CD8-positive, alpha-beta memory T cell (primary cell): Measurements from ENCODE around the gene FCMR. TPM values are rescaled to one million over a fixed set of nuclear protein-coding genes. Genes with fewer than 3 reads are reported as not detected.
A peak's percentile ranks its signal among the peaks of the same experiment; 100 is the strongest.

Source experiments
- CTCF ChIA-PET: fragments of 350-600 bp; sonication (Branson Sonifier 250); formaldehyde crosslinking; loops from one replicate; lab custom pipeline; 2021; ENCODE audit warnings: antibody characterized with exemption; lab: Charles Lee
- POLR2A ChIA-PET: fragments of 350-600 bp; sonication (Branson Sonifier 250); formaldehyde crosslinking; loops from one replicate; lab custom pipeline; 2021; ENCODE audit warnings: antibody characterized with exemption; lab: Charles Lee
- DNase-seq, 5 donors: peaks; one replicate each; pipeline versions ENCODE4 v3.0.0 to v3.0.0-alpha.2; 2020 to 2022; ENCODE audit warnings: mixed read lengths in 1 of 5
- H3K27ac ChIP-seq: one replicate; pipeline ENCODE4 v1.7.0; 2013; ENCODE audit warnings: low read depth, mild to moderate bottlenecking, low read length, moderate library complexity
- H3K27me3 ChIP-seq: 2 replicates; pipeline ENCODE4 v1.7.0; 2013; ENCODE audit warnings: low read length, mild to moderate bottlenecking; ENCODE audit not compliant: insufficient read depth, poor library complexity, severe bottlenecking
- H3K36me3 ChIP-seq: 2 replicates; pipeline ENCODE4 v1.7.0; 2013; ENCODE audit warnings: mild to moderate bottlenecking, low read length, moderate library complexity; ENCODE audit not compliant: insufficient read depth
- H3K4me1 ChIP-seq: 2 replicates; pipeline ENCODE4 v1.7.0; 2013; ENCODE audit warnings: mild to moderate bottlenecking, low read length, moderate library complexity; ENCODE audit not compliant: insufficient read depth
- H3K4me3 ChIP-seq: 2 replicates; pipeline ENCODE4 v1.7.0; 2013; ENCODE audit warnings: mild to moderate bottlenecking, low read length
- H3K9me3 ChIP-seq: 2 replicates; pipeline ENCODE4 v1.7.0; 2013; ENCODE audit warnings: mild to moderate bottlenecking, low read length
- H3K27ac Mint-ChIP-seq, 8 donors: one replicate each; pipeline ENCODE4 v1.8.0; 2020 to 2021; ENCODE audit warnings: mixed read lengths in 8 of 8, mild to moderate bottlenecking in 6 of 8, inconsistent platforms in 3 of 8, moderate library complexity in 3 of 8
- H3K27me3 Mint-ChIP-seq, 2 donors: one replicate each; pipeline ENCODE4 v1.8.0; 2020 to 2021; ENCODE audit warnings: mixed read lengths in 2 of 2, mild to moderate bottlenecking in 1 of 2, moderate library complexity in 1 of 2
- H3K36me3 Mint-ChIP-seq, 3 donors: one replicate each; pipeline ENCODE4 v1.8.0; 2020 to 2021; ENCODE audit warnings: mixed read lengths in 3 of 3, inconsistent platforms in 1 of 3, mild to moderate bottlenecking in 1 of 3
- H3K4me1 Mint-ChIP-seq, 3 donors: one replicate each; pipeline ENCODE4 v1.8.0; 2020 to 2021; ENCODE audit warnings: mixed read lengths in 3 of 3, inconsistent platforms in 1 of 3, mild to moderate bottlenecking in 1 of 3
- H3K4me3 Mint-ChIP-seq, 7 donors: one replicate each; pipeline ENCODE4 v1.8.0; 2020 to 2021; ENCODE audit warnings: mixed read lengths in 7 of 7, mild to moderate bottlenecking in 6 of 7, moderate library complexity in 4 of 7, inconsistent platforms in 2 of 7
- H3K9me3 Mint-ChIP-seq, 5 donors: one replicate each; pipeline ENCODE4 v1.8.0; 2020 to 2022; ENCODE audit warnings: mixed read lengths in 5 of 5, mild to moderate bottlenecking in 3 of 5, moderate library complexity in 2 of 5, inconsistent platforms in 1 of 5
- polyA plus RNA-seq: library from polyadenylated mRNA; unstranded; fragments of 300-500 nt; fragmentation: Illumina TruSeq; gene quantifications from one replicate; pipeline ENCODE4 v1.2.3, GENCODE V29; 2021
- total RNA-seq, 2 experiments: library from RNA; stranded (reverse); gene quantifications; one replicate each; pipeline ENCODE4 v1.2.3, GENCODE V29; 2021

Gene FCMR
- 10 to 100 TPM; 75.1 to 75.6 TPM for total RNA-seq
- polyA plus RNA-seq = 574 TPM

- Mint-ChIP-seq H3K36me3 (peaks cover 19 to 41% (median 20%) of the 10 kb centered on the region in 3 donors), H3K4me1 (peaks cover 35 to 38% (median 37%) of the 10 kb centered on the region in 3 donors), H3K4me3 (no peak within 1 kb of the TSS), H3K27me3 (no peaks in the 10 kb centered on the region), H3K9me3 (no peaks in the 10 kb centered on the region), H3K27ac (peak within 1 kb of the TSS in 1 of 8 donors; percentile 88)
- ChIA-PET POLR2A (interaction anchor here (0.6 to 3.7 kb wide), 14 partner anchors 9 to 400 kb away, joined by 3 to 25 read pairs (median 5); partner anchors contain the start of genes CD55 and DYRK3), CTCF (interaction anchor here (0.7 to 3.5 kb wide), 9 partner anchors 9 to 309 kb away, joined by 3 to 74 read pairs (median 7); partner anchors contain the start of gene EIF2D)
- peak; percentile 22 to 84 (median 67) for DNase-seq
- peaks cover 6% of the 10 kb centered on the region for H3K36me3 ChIP-seq
- peak within 1 kb of the TSS; percentile 81 for H3K4me3 ChIP-seq
- peaks cover 61% of the 10 kb centered on the region for H3K4me1 ChIP-seq
- H3K27ac ChIP-seq = peak within 1 kb of the TSS; percentile 71
- no peaks in the 10 kb centered on the region for H3K27me3 ChIP-seq
- H3K9me3 ChIP-seq = no peaks in the 10 kb centered on the region
These were observed at the start of gene FCMR for GRCh38 chr1:206921772-206922265. Gene FCMR (minus strand): TSS chr1:206921941. CDS start chr1:206921854, 87 bp downstream.

- ChIA-PET POLR2A (no interaction called here), CTCF (interaction anchor here (1.7 to 5.5 kb wide), 2 partner anchors 10 to 17 kb away, joined by 3 to 23 read pairs; no protein-coding TSS in a partner anchor)
- H3K4me1 ChIP-seq = peaks cover 12% of the 10 kb centered on the region
- Mint-ChIP-seq H3K4me3 (no peak overlapping the region), H3K27ac (no peak overlapping the region), H3K9me3 (no peaks in the 10 kb centered on the region), H3K27me3 (peaks cover 9 to 23% of the 10 kb centered on the region in 2 donors), H3K36me3 (no peaks in the 10 kb centered on the region), H3K4me1 (peaks cover 9 to 15% (median 13%) of the 10 kb centered on the region in 3 donors)
- no peak overlapping the region for H3K27ac ChIP-seq
- H3K4me3 ChIP-seq = no peak overlapping the region
- H3K36me3 ChIP-seq = no peaks in the 10 kb centered on the region
- H3K9me3 ChIP-seq = no peaks in the 10 kb centered on the region
- no peak for DNase-seq
- no peaks in the 10 kb centered on the region for H3K27me3 ChIP-seq
These were observed 49.4 kb upstream of the FCMR start for GRCh38 chr1:206971029-206971655.

- no peaks in the 10 kb centered on the region for H3K9me3 ChIP-seq
- no peaks in the 10 kb centered on the region for H3K36me3 ChIP-seq
- CTCF ChIA-PET = interaction anchor here (1.7 to 5.5 kb wide), 2 partner anchors 11 to 16 kb away, joined by 3 to 23 read pairs; no protein-coding TSS in a partner anchor
- Mint-ChIP-seq H3K36me3 (no peaks in the 10 kb centered on the region), H3K27ac (peak within 1 kb of the TSS in 1 of 8 donors; percentile 15), H3K4me1 (peaks cover 9 to 15% (median 13%) of the 10 kb centered on the region in 3 donors), H3K9me3 (no peaks in the 10 kb centered on the region), H3K27me3 (peaks cover 9 to 23% of the 10 kb centered on the region in 2 donors), H3K4me3 (no peak within 1 kb of the TSS)
- no peaks in the 10 kb centered on the region for H3K27me3 ChIP-seq
- no peak for DNase-seq
- H3K4me1 ChIP-seq = peaks cover 12% of the 10 kb centered on the region
- POLR2A ChIA-PET = no interaction called here
- H3K4me3 ChIP-seq = no peak within 1 kb of the TSS
- no peak within 1 kb of the TSS for H3K27ac ChIP-seq
These were observed 48.7 kb upstream of the FCMR start, which contains the start of gene FCAMR for GRCh38 chr1:206970446-206970845. Gene FCAMR (minus strand): TSS chr1:206970460. CDS start chr1:206970125, 335 bp downstream.

GRCh38 chr1:206969090-206969489 is 47.3 kb upstream of the FCMR start:
- ChIA-PET POLR2A (no interaction called here), CTCF (interaction anchor here (1.2 to 5.5 kb wide), 2 partner anchors 12 to 36 kb away, joined by 4 to 23 read pairs; no protein-coding TSS in a partner anchor)
- no peak overlapping the region for H3K27ac ChIP-seq
- no peak overlapping the region for H3K4me3 Mint-ChIP-seq
- H3K27me3 ChIP-seq = no peaks in the 10 kb centered on the region
- peaks cover 9 to 23% of the 10 kb centered on the region in 2 donors for H3K27me3 Mint-ChIP-seq
- no peaks in the 10 kb centered on the region for H3K9me3 Mint-ChIP-seq
- no peaks in the 10 kb centered on the region for H3K9me3 ChIP-seq
- no peak for DNase-seq
- H3K4me1 Mint-ChIP-seq = peaks cover 9 to 15% (median 13%) of the 10 kb centered on the region in 3 donors
- H3K27ac Mint-ChIP-seq = no peak overlapping the region
- no peaks in the 10 kb centered on the region for H3K36me3 ChIP-seq
- H3K4me3 ChIP-seq = no peak overlapping the region
- peaks cover 12% of the 10 kb centered on the region for H3K4me1 ChIP-seq
- no peaks in the 10 kb centered on the region for H3K36me3 Mint-ChIP-seq

GRCh38 chr1:206967096-206967849 is 45.5 kb upstream of the FCMR start:
- H3K27ac Mint-ChIP-seq = peak overlapping the region in 1 of 8 donors; percentile 74
- CTCF ChIA-PET = no interaction called here
- no peaks in the 10 kb centered on the region for H3K27me3 ChIP-seq
- H3K27ac ChIP-seq = no peak overlapping the region
- no peaks in the 10 kb centered on the region for H3K9me3 Mint-ChIP-seq
- peak overlapping the region in 1 of 7 donors; percentile 21 for H3K4me3 Mint-ChIP-seq
- H3K4me3 ChIP-seq = no peak overlapping the region
- H3K27me3 Mint-ChIP-seq = peaks cover 9 to 19% of the 10 kb centered on the region in 2 donors
- H3K36me3 Mint-ChIP-seq = no peaks in the 10 kb centered on the region
- no peak for DNase-seq
- peaks cover 18% of the 10 kb centered on the region for H3K4me1 ChIP-seq
- H3K4me1 Mint-ChIP-seq = peaks cover 13 to 22% (median 20%) of the 10 kb centered on the region in 3 donors
- POLR2A ChIA-PET = no interaction called here
- no peaks in the 10 kb centered on the region for H3K9me3 ChIP-seq
- no peaks in the 10 kb centered on the region for H3K36me3 ChIP-seq

- Mint-ChIP-seq H3K36me3 (no peaks in the 10 kb centered on the region), H3K27ac (no peak overlapping the region), H3K27me3 (peaks cover 9 to 10% of the 10 kb centered on the region in 2 donors), H3K9me3 (no peaks in the 10 kb centered on the region), H3K4me3 (no peak overlapping the region), H3K4me1 (peaks cover 15 to 25% (median 23%) of the 10 kb centered on the region in 3 donors)
- no peak for DNase-seq
- no peaks in the 10 kb centered on the region for H3K27me3 ChIP-seq
- CTCF ChIA-PET = interaction anchor here (1.2 to 1.3 kb wide), 2 partner anchors 13 to 239 kb away, joined by 3 read pairs; no protein-coding TSS in a partner anchor
- POLR2A ChIA-PET = no interaction called here
- peaks cover 22% of the 10 kb centered on the region for H3K4me1 ChIP-seq
- no peaks in the 10 kb centered on the region for H3K9me3 ChIP-seq
- H3K4me3 ChIP-seq = no peak overlapping the region
- H3K36me3 ChIP-seq = no peaks in the 10 kb centered on the region
- no peak overlapping the region for H3K27ac ChIP-seq
These were observed 44.0 kb upstream of the FCMR start for GRCh38 chr1:206965781-206966180.

- no peak overlapping the region for H3K27ac ChIP-seq
- Mint-ChIP-seq H3K9me3 (no peaks in the 10 kb centered on the region), H3K4me3 (no peak overlapping the region), H3K27me3 (peaks cover 0 to 4% of the 10 kb centered on the region in 2 donors), H3K4me1 (peaks cover 15 to 25% (median 23%) of the 10 kb centered on the region in 3 donors), H3K36me3 (no peaks in the 10 kb centered on the region), H3K27ac (peak overlapping the region in 1 of 8 donors; percentile 77)
- no peak for DNase-seq
- no peaks in the 10 kb centered on the region for H3K36me3 ChIP-seq
- CTCF ChIA-PET = interaction anchor here (1.2 kb wide), 1 partner anchor 13 kb away, joined by 3 read pairs; no protein-coding TSS in a partner anchor
- H3K4me1 ChIP-seq = peaks cover 22% of the 10 kb centered on the region
- POLR2A ChIA-PET = interaction anchor here (0.5 kb wide), 1 partner anchor 490 kb away, joined by 4 read pairs; no protein-coding TSS in a partner anchor
- H3K9me3 ChIP-seq = no peaks in the 10 kb centered on the region
- H3K27me3 ChIP-seq = no peaks in the 10 kb centered on the region
- no peak overlapping the region for H3K4me3 ChIP-seq
These were observed 42.0 kb upstream of the FCMR start for GRCh38 chr1:206963740-206964139.
